WTC11 (cell line): ENCODE results near the gene PXK.

ENCODE experiments used
- CREB1 ChIP-seq: sonication (generic); formaldehyde crosslinking; IDR thresholded peaks from 2 replicates; pipeline ENCODE4 v1.8.0; 2023; ENCODE audit warnings: mild to moderate bottlenecking, missing genetic modification reagents
- ESRRA ChIP-seq: sonication (generic); formaldehyde crosslinking; IDR thresholded peaks from 2 replicates; pipeline ENCODE4 v1.8.1; 2022; ENCODE audit warnings: mild to moderate bottlenecking, missing genetic modification reagents, borderline replicate concordance
- NFE2L1 ChIP-seq: sonication (generic); formaldehyde crosslinking; IDR thresholded peaks from 2 replicates; pipeline ENCODE4 v1.8.1; 2023; ENCODE audit warnings: missing genetic modification reagents
- SP1 ChIP-seq: sonication (generic); formaldehyde crosslinking; conservative IDR thresholded peaks from 2 replicates; pipeline ENCODE4 v1.8.1; 2022; ENCODE audit warnings: missing genetic modification reagents
- TF ChIP-seq, protein P1 (sequence below): sonication (generic); formaldehyde crosslinking; IDR thresholded peaks from 2 replicates; pipeline ENCODE4 v1.8.1; 2023; ENCODE audit warnings: mild to moderate bottlenecking, missing genetic modification reagents, moderate library complexity
- TF ChIP-seq, protein P2 (sequence below): fragments of 200-600 bp; IDR thresholded peaks from 2 replicates; pipeline ENCODE4 v1.8.0; 2022; ENCODE audit warnings: antibody characterized with exemption

DNA sequence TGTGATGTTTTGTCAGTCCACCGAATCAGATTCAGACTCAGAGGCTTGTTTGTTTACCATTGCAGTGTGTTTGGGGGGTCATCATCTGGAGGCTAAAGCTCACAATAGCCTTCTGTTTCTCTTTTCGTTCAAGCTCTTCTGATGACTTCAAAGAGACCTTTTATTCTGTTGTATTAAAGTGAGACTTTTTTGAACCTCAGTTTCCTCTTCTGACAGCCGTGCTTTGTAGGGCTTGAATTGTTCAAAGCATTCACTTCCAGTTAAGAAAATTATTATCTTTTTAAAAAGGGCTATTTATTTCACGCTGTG is 1.3 kb downstream of the PXK start:
- TF ChIP-seq SP1 (no peak), CREB1 (no peak), NFE2L1 (CRISPR knock-in tag) (no peak), ESRRA (CRISPR knock-in tag) (no peak)
- TF ChIP-seq, protein P1, sequence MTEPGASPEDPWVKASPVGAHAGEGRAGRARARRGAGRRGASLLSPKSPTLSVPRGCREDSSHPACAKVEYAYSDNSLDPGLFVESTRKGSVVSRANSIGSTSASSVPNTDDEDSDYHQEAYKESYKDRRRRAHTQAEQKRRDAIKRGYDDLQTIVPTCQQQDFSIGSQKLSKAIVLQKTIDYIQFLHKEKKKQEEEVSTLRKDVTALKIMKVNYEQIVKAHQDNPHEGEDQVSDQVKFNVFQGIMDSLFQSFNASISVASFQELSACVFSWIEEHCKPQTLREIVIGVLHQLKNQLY = no peak
- TF ChIP-seq, protein P2, sequence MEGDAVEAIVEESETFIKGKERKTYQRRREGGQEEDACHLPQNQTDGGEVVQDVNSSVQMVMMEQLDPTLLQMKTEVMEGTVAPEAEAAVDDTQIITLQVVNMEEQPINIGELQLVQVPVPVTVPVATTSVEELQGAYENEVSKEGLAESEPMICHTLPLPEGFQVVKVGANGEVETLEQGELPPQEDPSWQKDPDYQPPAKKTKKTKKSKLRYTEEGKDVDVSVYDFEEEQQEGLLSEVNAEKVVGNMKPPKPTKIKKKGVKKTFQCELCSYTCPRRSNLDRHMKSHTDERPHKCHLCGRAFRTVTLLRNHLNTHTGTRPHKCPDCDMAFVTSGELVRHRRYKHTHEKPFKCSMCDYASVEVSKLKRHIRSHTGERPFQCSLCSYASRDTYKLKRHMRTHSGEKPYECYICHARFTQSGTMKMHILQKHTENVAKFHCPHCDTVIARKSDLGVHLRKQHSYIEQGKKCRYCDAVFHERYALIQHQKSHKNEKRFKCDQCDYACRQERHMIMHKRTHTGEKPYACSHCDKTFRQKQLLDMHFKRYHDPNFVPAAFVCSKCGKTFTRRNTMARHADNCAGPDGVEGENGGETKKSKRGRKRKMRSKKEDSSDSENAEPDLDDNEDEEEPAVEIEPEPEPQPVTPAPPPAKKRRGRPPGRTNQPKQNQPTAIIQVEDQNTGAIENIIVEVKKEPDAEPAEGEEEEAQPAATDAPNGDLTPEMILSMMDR = no peak
